Measurements from ENCODE around the gene GAPDH. TPM values are rescaled to one million over a fixed set of nuclear protein-coding genes. Genes with fewer than 3 reads are reported as not detected.

Gene GAPDH
- total RNA-seq, 2 donors from 2014 or later, result 1,700 to 2,744 TPM

- Histone ChIP-seq H3K4me3 (peak overlapping the region; percentile 11), H3K36me3 (peaks cover 11% of the 10 kb centered on the region), H3K9me3 (no peaks in the 10 kb centered on the region), H3K4me1 (ENCODE audit: control insufficient read depth in 1 of 2, low read depth in 2 of 2) (peaks cover 14 to 23% of the 10 kb centered on the region in 2 donors), H3K27ac (peak overlapping the region; percentile 89 to 97), H3K27me3 (replicated peaks; ENCODE audit: insufficient read depth) (no peaks in the 10 kb centered on the region)
- no peak for DNase-seq (ENCODE audit: low spot score)
- TF ChIP-seq CTCF (IDR thresholded peaks at IDR 0.05), result no peak
- no peak for ATAC-seq (ENCODE audit: insufficient number of reproducible peaks, low FRiP score, low read depth)
Observed at GRCh38 chr12:6507102-6507998, 27.0 kb upstream of the GAPDH start.

GRCh38 chr12:6508087-6508486 is 26.2 kb upstream of the GAPDH start:
- ATAC-seq (ENCODE audit: insufficient number of reproducible peaks, low FRiP score, low read depth) (no peak), DNase-seq (ENCODE audit: low spot score) (no peak)
- Histone ChIP-seq H3K27ac (peak overlapping the region; percentile 89 to 97), H3K4me3 (no peak overlapping the region), H3K9me3 (no peaks in the 10 kb centered on the region), H3K4me1 (ENCODE audit: control insufficient read depth in 1 of 2, low read depth in 2 of 2) (peaks cover 14 to 23% of the 10 kb centered on the region in 2 donors), H3K36me3 (peaks cover 16% of the 10 kb centered on the region), H3K27me3 (replicated peaks; ENCODE audit: insufficient read depth) (no peaks in the 10 kb centered on the region)
- no peak for TF ChIP-seq CTCF (IDR thresholded peaks at IDR 0.05)

GRCh38 chr12:6520186-6520585 is 14.1 kb upstream of the GAPDH start:
- Histone ChIP-seq H3K4me3 (no peak overlapping the region), H3K4me1 (ENCODE audit: control insufficient read depth in 1 of 2, low read depth in 2 of 2) (no peaks in the 10 kb centered on the region), H3K9me3 (no peaks in the 10 kb centered on the region), H3K36me3 (peaks cover 66% of the 10 kb centered on the region), H3K27me3 (replicated peaks; ENCODE audit: insufficient read depth) (no peaks in the 10 kb centered on the region), H3K27ac (no peak overlapping the region)
- no peak for ATAC-seq (ENCODE audit: insufficient number of reproducible peaks, low FRiP score, low read depth)
- TF ChIP-seq CTCF (IDR thresholded peaks at IDR 0.05), result no peak
- DNase-seq (ENCODE audit: low spot score), result no peak

GRCh38 chr12:6522193-6522592 is 12.1 kb upstream of the GAPDH start:
- no peak overlapping the region for H3K4me3 ChIP-seq
- no peaks in the 10 kb centered on the region for H3K9me3 ChIP-seq
- ATAC-seq (ENCODE audit: insufficient number of reproducible peaks, low FRiP score, low read depth), result no peak
- H3K36me3 ChIP-seq, result peaks cover 68% of the 10 kb centered on the region
- DNase-seq (ENCODE audit: low spot score), result no peak
- no peak for TF ChIP-seq CTCF (IDR thresholded peaks at IDR 0.05)
- H3K4me1 ChIP-seq (ENCODE audit: control insufficient read depth in 1 of 2, low read depth in 2 of 2), result no peaks in the 10 kb centered on the region
- H3K27me3 ChIP-seq (replicated peaks; ENCODE audit: insufficient read depth), result no peaks in the 10 kb centered on the region
- H3K27ac ChIP-seq, result no peak overlapping the region

- Histone ChIP-seq H3K27me3 (replicated peaks; ENCODE audit: insufficient read depth) (no peaks in the 10 kb centered on the region), H3K36me3 (peaks cover 75% of the 10 kb centered on the region), H3K4me1 (ENCODE audit: control insufficient read depth in 1 of 2, low read depth in 2 of 2) (no peaks in the 10 kb centered on the region), H3K27ac (no peak overlapping the region), H3K9me3 (no peaks in the 10 kb centered on the region), H3K4me3 (no peak overlapping the region)
- DNase-seq (ENCODE audit: low spot score), result no peak
- no peak for TF ChIP-seq CTCF (IDR thresholded peaks at IDR 0.05)
- no peak for ATAC-seq (ENCODE audit: insufficient number of reproducible peaks, low FRiP score, low read depth)
Observed at GRCh38 chr12:6523708-6524107, 10.6 kb upstream of the GAPDH start.

Data from thoracic aorta (tissue), 2 donors.